Lower leg skin (tissue), 4 donors: ENCODE measurements around the gene AK1. TPM values are rescaled to one million over a fixed set of nuclear protein-coding genes. Genes with fewer than 3 reads are reported as not detected.

ENCODE experiments used
- DNase-seq, 2 donors: peaks; one replicate each; pipeline ENCODE4 v3.0.0-alpha.2; 2019; ENCODE audit warnings: low spot score in 2 of 2
- H3K4me3 ChIP-seq: fragments of 200-600 bp; sonication (generic); 2 replicates; pipeline ENCODE4 v1.5.1; 2017; ENCODE audit warnings: mild to moderate bottlenecking, low read depth; ENCODE audit not compliant: poor library complexity, severe bottlenecking
- POLR2A ChIP-seq, 2 donors: fragments of 450-650 bp; IDR thresholded peaks; one replicate each; pipeline ENCODE4 v1.6.1; 2016 to 2017; ENCODE audit warnings: antibody characterized with exemption in 2 of 2, mild to moderate bottlenecking in 1 of 2, moderate library complexity in 1 of 2
- WGBS, 2 donors: methylation state at CpG; one replicate each; pipeline ENCODE4 v1.1.5; 2018; 5-methylcytosine and 5-hydroxymethylcytosine counted together
- intact Hi-C: fragments of 100-400 bp; cut with DNase I; formaldehyde crosslinking; loops from one replicate; pipeline ENCODE4 v1.15.0; 2023; ENCODE audit warnings: low total_unique reads
- total RNA-seq, 4 donors: library from RNA; depleted of rRNA; stranded (reverse); fragments of >200 nt; gene quantifications; one replicate each; pipeline ENCODE4 v1.1.0, GENCODE V29; 2016
- TF ChIP-seq, protein P1 (sequence below), 3 donors: fragments of 450-650 bp; IDR thresholded peaks; one replicate each; pipeline ENCODE4 v1.5.1; 2016; ENCODE audit warnings: antibody characterized with exemption in 3 of 3, mild to moderate bottlenecking in 3 of 3, moderate library complexity in 2 of 3

The AK1 gene
- total RNA-seq, 4 donors from 2014 or later, result 9.5 to 35.4 (median 19.8) TPM

GRCh38 chr9:127869310-127870152, 7.9 kb downstream of the AK1 start:
- 67 to 71% methylated on average over 17 to 18 of the region's 18 CpGs for WGBS, 2 donors
- DNase-seq, result peak; percentile 82 to 97
- intact Hi-C loops, result no loop called here
- no peak overlapping the region for H3K4me3 ChIP-seq
- no peak for TF ChIP-seq POLR2A (IDR thresholded peaks at IDR 0.05)
- TF ChIP-seq, protein P1, sequence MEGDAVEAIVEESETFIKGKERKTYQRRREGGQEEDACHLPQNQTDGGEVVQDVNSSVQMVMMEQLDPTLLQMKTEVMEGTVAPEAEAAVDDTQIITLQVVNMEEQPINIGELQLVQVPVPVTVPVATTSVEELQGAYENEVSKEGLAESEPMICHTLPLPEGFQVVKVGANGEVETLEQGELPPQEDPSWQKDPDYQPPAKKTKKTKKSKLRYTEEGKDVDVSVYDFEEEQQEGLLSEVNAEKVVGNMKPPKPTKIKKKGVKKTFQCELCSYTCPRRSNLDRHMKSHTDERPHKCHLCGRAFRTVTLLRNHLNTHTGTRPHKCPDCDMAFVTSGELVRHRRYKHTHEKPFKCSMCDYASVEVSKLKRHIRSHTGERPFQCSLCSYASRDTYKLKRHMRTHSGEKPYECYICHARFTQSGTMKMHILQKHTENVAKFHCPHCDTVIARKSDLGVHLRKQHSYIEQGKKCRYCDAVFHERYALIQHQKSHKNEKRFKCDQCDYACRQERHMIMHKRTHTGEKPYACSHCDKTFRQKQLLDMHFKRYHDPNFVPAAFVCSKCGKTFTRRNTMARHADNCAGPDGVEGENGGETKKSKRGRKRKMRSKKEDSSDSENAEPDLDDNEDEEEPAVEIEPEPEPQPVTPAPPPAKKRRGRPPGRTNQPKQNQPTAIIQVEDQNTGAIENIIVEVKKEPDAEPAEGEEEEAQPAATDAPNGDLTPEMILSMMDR (IDR thresholded peaks at IDR 0.05), result peak in 1 of 3 donors; percentile 81

DNA sequence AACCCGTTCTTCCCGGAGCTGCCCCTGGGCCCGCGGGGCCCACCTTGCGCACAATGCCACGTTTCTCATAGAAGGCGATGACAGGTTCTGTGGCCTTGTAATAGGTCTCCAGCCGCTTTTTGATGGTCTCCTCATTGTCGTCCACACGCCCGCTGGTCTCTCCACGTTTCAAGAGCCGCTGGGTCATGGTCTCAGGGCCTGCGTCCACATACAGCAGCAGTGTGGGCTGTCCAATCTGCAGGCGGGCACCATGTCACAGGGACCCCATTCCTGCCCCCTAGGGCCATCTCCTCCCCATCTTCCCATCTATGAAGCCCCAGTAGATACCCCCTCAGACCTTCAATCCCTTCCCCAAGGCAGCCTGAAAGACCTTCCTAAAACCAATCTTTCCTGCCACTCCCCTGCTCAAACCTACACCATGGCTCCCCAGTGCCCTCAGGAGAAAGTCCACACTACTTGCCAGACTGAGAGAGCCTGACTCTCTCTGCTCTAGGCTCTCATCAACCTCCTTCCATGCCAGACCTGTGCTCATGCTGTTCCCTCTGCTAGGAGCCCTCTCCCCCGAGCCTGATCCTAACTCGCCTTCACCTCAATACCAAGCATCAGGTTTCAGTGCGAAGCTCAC, 9.1 kb downstream of the AK1 start:
- WGBS, 2 donors, result 89 to 91% methylated on average over 18 of the region's 18 CpGs
- no peak for DNase-seq
- TF ChIP-seq, protein P1 (IDR thresholded peaks at IDR 0.05), result no peak
- TF ChIP-seq POLR2A (IDR thresholded peaks at IDR 0.05), result no peak
- no peak overlapping the region for H3K4me3 ChIP-seq
- intact Hi-C loops, result no loop called here

DNA sequence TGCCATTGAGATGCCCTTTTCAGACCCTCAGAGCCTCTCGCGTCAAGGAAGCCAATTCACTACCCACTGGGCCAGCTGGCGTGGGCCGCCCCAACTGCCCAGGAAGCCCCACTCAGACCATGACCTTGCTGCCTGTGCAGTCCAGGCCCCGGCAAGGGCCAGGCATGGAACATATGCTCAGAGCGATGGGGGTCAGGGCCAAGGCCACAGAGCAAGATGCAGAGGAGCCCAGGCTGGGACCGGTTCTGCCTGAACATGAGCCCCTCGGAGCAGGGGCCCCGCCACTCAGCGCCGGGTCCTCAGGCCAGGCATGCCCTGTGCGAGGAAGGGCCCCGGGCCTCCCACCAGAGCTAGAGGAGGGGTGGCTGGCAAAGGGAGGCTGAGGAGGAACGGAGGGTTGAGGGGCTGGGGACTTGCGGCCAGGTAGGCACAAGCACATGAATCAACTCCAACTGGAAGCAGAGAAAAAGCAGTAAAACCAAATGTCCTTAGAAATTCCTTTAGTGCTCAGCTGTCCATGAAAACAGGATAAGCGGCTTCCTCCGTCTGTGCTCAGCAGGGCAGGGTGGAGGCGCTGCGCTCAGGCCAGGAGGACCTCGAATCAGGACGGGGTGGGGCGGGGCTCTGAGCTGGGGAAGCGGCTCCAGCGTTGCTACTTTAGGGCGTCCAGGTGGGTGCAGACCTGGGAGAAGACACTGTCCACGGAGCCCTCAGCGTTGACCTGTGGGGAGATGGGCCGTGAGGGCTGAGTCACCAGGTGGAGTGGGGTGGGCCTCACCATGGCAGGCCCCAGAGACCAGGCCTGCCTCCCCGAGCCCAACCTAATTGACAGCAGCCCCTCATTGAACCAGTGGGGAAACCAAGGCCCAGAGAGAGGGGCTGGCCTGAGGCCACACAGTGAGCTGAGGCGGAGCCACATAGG, 9.9 kb downstream of the AK1 start:
- TF ChIP-seq, protein P1 (IDR thresholded peaks at IDR 0.05), result no peak
- no peak for TF ChIP-seq POLR2A (IDR thresholded peaks at IDR 0.05)
- intact Hi-C loops, result no loop called here
- DNase-seq, result no peak
- no peak overlapping the region for H3K4me3 ChIP-seq
- 82 to 87% methylated on average over 27 to 30 of the region's 30 CpGs for WGBS, 2 donors

DNA sequence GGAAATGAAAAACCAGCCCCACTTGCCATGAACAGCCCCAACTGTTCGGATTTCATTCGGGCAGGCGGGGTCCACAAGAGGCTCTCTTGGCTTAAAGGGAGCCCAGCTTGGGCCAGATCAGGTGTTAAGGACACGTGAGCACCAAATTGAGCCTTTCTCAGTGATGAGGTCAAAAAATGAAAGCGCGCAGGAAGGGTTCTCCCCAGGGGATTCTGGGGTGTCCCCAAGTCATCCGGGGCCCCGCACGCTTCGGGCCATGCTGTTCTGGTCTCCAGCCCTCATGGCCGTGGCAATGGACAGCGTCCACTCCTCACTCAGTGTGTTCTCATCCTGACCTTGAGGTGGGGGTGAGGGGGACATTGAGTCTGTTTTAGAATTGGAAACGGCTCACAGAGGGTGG, 10.9 kb downstream of the AK1 start:
- WGBS, 2 donors, result 94 to 96% methylated on average over 13 of the region's 13 CpGs

More for the DNA sequence above, 10.9 kb downstream of the AK1 start:
- H3K4me3 ChIP-seq, result no peak overlapping the region
- intact Hi-C loops, result no loop called here
- no peak for DNase-seq
- TF ChIP-seq POLR2A (IDR thresholded peaks at IDR 0.05), result no peak
- TF ChIP-seq, protein P1 (IDR thresholded peaks at IDR 0.05), result no peak
